Nephron progenitor cell (in vitro differentiated cells): ENCODE measurements around the gene FGFR4.

Source experiments
- DNase-seq: peaks from one replicate; pipeline ENCODE4 v3.0.0; 2021
- H3K27ac Mint-ChIP-seq: 2 replicates; pipeline ENCODE4 v1.8.0; 2021; ENCODE audit warnings: mild to moderate bottlenecking, moderate library complexity, mixed read lengths
- H3K27me3 Mint-ChIP-seq: 2 replicates; pipeline ENCODE4 v1.8.0; 2021; ENCODE audit warnings: mild to moderate bottlenecking, low read depth, mixed read lengths; ENCODE audit not compliant: poor library complexity
- H3K36me3 Mint-ChIP-seq: 2 replicates; pipeline ENCODE4 v1.8.0; 2021; ENCODE audit warnings: low read depth, mixed read lengths
- H3K4me1 Mint-ChIP-seq: 2 replicates; pipeline ENCODE4 v1.8.0; 2021; ENCODE audit warnings: mixed read lengths
- H3K4me3 Mint-ChIP-seq: 2 replicates; pipeline ENCODE4 v1.8.0; 2021; ENCODE audit warnings: mild to moderate bottlenecking, moderate library complexity, mixed read lengths
- H3K9me3 Mint-ChIP-seq: 2 replicates; pipeline ENCODE4 v1.8.0; 2021; ENCODE audit warnings: mild to moderate bottlenecking, moderate library complexity, mixed read lengths
- TF ChIP-seq, protein P1 (sequence below): fragments of 200-600 bp; sonication (generic); IDR thresholded peaks from 2 replicates; pipeline ENCODE4 v1.5.0; 2021; ENCODE audit warnings: antibody characterized with exemption

FGFR4 gene

GRCh38 chr5:177092178-177093081, 5.7 kb downstream of the FGFR4 start:
- Mint-ChIP-seq H3K36me3 (peaks cover 4% of the 10 kb centered on the region), H3K4me1 (peaks cover 35% of the 10 kb centered on the region), H3K27me3 (peaks cover 17% of the 10 kb centered on the region), H3K9me3 (no peaks in the 10 kb centered on the region), H3K4me3 (no peak overlapping the region), H3K27ac (peak overlapping the region; percentile 25)
- TF ChIP-seq, protein P1, sequence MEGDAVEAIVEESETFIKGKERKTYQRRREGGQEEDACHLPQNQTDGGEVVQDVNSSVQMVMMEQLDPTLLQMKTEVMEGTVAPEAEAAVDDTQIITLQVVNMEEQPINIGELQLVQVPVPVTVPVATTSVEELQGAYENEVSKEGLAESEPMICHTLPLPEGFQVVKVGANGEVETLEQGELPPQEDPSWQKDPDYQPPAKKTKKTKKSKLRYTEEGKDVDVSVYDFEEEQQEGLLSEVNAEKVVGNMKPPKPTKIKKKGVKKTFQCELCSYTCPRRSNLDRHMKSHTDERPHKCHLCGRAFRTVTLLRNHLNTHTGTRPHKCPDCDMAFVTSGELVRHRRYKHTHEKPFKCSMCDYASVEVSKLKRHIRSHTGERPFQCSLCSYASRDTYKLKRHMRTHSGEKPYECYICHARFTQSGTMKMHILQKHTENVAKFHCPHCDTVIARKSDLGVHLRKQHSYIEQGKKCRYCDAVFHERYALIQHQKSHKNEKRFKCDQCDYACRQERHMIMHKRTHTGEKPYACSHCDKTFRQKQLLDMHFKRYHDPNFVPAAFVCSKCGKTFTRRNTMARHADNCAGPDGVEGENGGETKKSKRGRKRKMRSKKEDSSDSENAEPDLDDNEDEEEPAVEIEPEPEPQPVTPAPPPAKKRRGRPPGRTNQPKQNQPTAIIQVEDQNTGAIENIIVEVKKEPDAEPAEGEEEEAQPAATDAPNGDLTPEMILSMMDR: no peak
- DNase-seq: no peak

GRCh38 chr5:177093082-177093712, 6.5 kb downstream of the FGFR4 start:
- TF ChIP-seq, protein P1: no peak
- Mint-ChIP-seq H3K27ac (no peak overlapping the region), H3K27me3 (peaks cover 12% of the 10 kb centered on the region), H3K4me1 (peaks cover 29% of the 10 kb centered on the region), H3K4me3 (no peak overlapping the region), H3K9me3 (no peaks in the 10 kb centered on the region), H3K36me3 (peaks cover 4% of the 10 kb centered on the region)
- no peak for DNase-seq

DNA sequence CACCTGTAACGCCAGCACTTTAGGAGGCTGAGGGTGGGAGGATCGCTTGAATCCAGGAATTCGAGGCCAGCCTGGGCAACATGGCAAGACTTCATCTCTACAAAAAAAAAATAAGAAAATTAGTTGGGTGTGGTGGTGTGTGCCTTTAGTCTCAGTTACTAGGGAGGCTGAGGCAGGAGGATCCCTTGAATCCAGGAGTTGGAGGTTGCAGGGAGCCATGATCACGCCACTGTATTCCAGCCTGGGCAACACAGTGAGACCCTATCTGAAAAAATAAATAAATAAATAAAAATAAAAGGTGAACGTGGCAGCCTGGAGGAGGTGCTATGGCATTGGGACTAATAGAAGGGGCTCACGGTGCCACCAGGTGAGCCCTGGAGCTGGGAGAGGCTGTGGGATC, 7.1 kb downstream of the FGFR4 start:
- Mint-ChIP-seq H3K4me3 (no peak overlapping the region), H3K27me3 (peaks cover 9% of the 10 kb centered on the region), H3K9me3 (no peaks in the 10 kb centered on the region), H3K36me3 (peaks cover 4% of the 10 kb centered on the region), H3K4me1 (peaks cover 27% of the 10 kb centered on the region), H3K27ac (no peak overlapping the region)
- TF ChIP-seq, protein P1: no peak
- no peak for DNase-seq

- Mint-ChIP-seq H3K27me3 (peaks cover 14% of the 10 kb centered on the region), H3K27ac (peak overlapping the region; percentile 48), H3K4me1 (peaks cover 28% of the 10 kb centered on the region), H3K9me3 (no peaks in the 10 kb centered on the region), H3K4me3 (no peak overlapping the region), H3K36me3 (peaks cover 4% of the 10 kb centered on the region)
- DNase-seq: no peak
- TF ChIP-seq, protein P1: no peak
Observed at GRCh38 chr5:177094224-177095087, 7.7 kb downstream of the FGFR4 start.

DNA sequence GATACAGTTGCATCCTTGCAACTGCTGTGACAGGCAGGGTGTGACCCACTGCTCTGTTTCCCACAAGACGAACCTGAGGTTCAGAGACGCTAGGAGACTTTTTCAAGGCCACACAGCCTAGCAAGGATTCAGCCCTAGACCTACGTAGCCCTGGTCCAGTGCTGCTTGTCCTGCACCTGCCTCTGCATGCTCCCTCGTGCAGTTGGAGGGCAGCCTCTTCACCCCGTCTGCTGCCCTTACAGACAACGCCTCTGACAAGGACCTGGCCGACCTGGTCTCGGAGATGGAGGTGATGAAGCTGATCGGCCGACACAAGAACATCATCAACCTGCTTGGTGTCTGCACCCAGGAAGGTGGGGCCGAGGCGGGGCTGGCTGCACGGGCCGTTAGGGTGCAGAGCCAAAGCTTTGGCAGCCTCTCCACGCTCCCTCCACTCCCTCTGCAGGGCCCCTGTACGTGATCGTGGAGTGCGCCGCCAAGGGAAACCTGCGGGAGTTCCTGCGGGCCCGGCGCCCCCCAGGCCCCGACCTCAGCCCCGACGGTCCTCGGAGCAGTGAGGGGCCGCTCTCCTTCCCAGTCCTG, 8.5 kb downstream of the FGFR4 start:
- Mint-ChIP-seq H3K9me3 (no peaks in the 10 kb centered on the region), H3K4me3 (no peak overlapping the region), H3K4me1 (peaks cover 30% of the 10 kb centered on the region), H3K27me3 (peaks cover 19% of the 10 kb centered on the region), H3K27ac (no peak overlapping the region), H3K36me3 (peaks cover 4% of the 10 kb centered on the region)
- TF ChIP-seq, protein P1: no peak
- DNase-seq: no peak
